Endothelial cell of umbilical vein (primary cell): Measurements from ENCODE around the gene WEE2.

ENCODE experiments used
- POLR2AphosphoS5 ChIP-seq: IDR thresholded peaks from 2 replicates; pipeline ENCODE4 v1.6.1; 2012; ENCODE audit warnings: low read depth, mild to moderate bottlenecking, control low read depth, low read length, moderate library complexity; ENCODE audit not compliant: insufficient read depth
- TF ChIP-seq, protein P1 (sequence below), 2 donors: IDR thresholded peaks; 1 replicate in 1 of 2; 2 replicates in 1 of 2; pipeline ENCODE4 v1.5.1; 2011; ENCODE audit warnings: low read length in 2 of 2, mild to moderate bottlenecking in 2 of 2, moderate library complexity in 2 of 2, control low read depth in 1 of 2, inconsistent platforms in 1 of 2, low read depth in 1 of 2; ENCODE audit not compliant: insufficient read depth in 1 of 2; ENCODE audit errors: extremely low read depth in 1 of 2

GRCh38 chr7:141702892-141703291 lies 5.3 kb upstream of the WEE2 start:
- no peak for TF ChIP-seq POLR2AphosphoS5
- TF ChIP-seq, protein P1, sequence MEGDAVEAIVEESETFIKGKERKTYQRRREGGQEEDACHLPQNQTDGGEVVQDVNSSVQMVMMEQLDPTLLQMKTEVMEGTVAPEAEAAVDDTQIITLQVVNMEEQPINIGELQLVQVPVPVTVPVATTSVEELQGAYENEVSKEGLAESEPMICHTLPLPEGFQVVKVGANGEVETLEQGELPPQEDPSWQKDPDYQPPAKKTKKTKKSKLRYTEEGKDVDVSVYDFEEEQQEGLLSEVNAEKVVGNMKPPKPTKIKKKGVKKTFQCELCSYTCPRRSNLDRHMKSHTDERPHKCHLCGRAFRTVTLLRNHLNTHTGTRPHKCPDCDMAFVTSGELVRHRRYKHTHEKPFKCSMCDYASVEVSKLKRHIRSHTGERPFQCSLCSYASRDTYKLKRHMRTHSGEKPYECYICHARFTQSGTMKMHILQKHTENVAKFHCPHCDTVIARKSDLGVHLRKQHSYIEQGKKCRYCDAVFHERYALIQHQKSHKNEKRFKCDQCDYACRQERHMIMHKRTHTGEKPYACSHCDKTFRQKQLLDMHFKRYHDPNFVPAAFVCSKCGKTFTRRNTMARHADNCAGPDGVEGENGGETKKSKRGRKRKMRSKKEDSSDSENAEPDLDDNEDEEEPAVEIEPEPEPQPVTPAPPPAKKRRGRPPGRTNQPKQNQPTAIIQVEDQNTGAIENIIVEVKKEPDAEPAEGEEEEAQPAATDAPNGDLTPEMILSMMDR (IDR thresholded peaks at IDR 0.05; ENCODE audit: extremely low read depth in 1 of 2, insufficient read depth in 1 of 2, low read depth in 1 of 2, low read length in 2 of 2): no peak
